Body of pancreas (tissue), 4 donors: ENCODE measurements around the gene TIFAB. TPM values are rescaled to one million over a fixed set of nuclear protein-coding genes. Genes with fewer than 3 reads are reported as not detected.
A peak's percentile ranks its signal among the peaks of the same experiment; 100 is the strongest.

Experiments used
- ATAC-seq: fragments of 150-250 bp; one replicate; pipeline ENCODE4 v1.9.1; 2016
- DNase-seq, 4 donors: peaks; one replicate each; pipeline ENCODE4 v3.0.0-alpha.2; 2019
- H3K27ac ChIP-seq, 4 donors: fragments of 200-600 bp; sonication (generic); 1 replicate in 3 of 4; 2 replicates in 1 of 4; pipeline versions ENCODE4 v1.5.1 to v1.6.1; 2016 to 2019; ENCODE audit warnings: mild to moderate bottlenecking in 1 of 4, mixed read lengths in 1 of 4, moderate library complexity in 1 of 4
- H3K27me3 ChIP-seq, 2 donors: fragments of 200-600 bp; sonication (generic); one replicate each; pipeline ENCODE4 v1.6.0; 2016; ENCODE audit warnings: mild to moderate bottlenecking in 1 of 2
- H3K36me3 ChIP-seq, 2 donors: fragments of 200-600 bp; sonication (generic); replicated peaks in 1 of 2; 2 replicates each; pipeline ENCODE4 v1.5.1; 2016; ENCODE audit warnings: low read depth in 2 of 2; ENCODE audit not compliant: insufficient read depth in 1 of 2
- H3K4me1 ChIP-seq: fragments of 200-600 bp; sonication (generic); one replicate; pipeline ENCODE4 v1.6.0; 2016
- H3K4me3 ChIP-seq, 2 donors: fragments of 200-600 bp; sonication (generic); 1 replicate in 1 of 2; 2 replicates in 1 of 2; pipeline ENCODE4 v1.5.1; 2016 to 2019
- H3K9me3 ChIP-seq, 3 donors: fragments of 200-600 bp; sonication (generic); 1 replicate in 2 of 3; 2 replicates in 1 of 3; pipeline ENCODE4 v1.5.1; 2016
- POLR2A ChIP-seq, 3 donors: fragments of 450-650 bp; IDR thresholded peaks; one replicate each; pipeline ENCODE4 v1.6.1; 2016; ENCODE audit warnings: antibody characterized with exemption in 3 of 3, mild to moderate bottlenecking in 2 of 3
- WGBS, 2 donors: methylation state at CpG; one replicate each; pipeline ENCODE4 v1.1.5; 2017; 5-methylcytosine and 5-hydroxymethylcytosine counted together
- intact Hi-C: fragments of 100-400 bp; cut with DNase I; formaldehyde crosslinking; loops from one replicate; pipeline ENCODE4 v1.15.1; 2023
- total RNA-seq, 2 donors: library from RNA; depleted of rRNA; stranded (reverse); fragments of >200 nt; gene quantifications; one replicate each; pipeline ENCODE4 v1.1.0, GENCODE V29; 2016
- TF ChIP-seq, protein P1 (sequence below), 7 experiments: fragments of 450-650 bp in 4 of 7; fragments of 200-600 bp in 3 of 7; sonication (generic) in 3 of 7; IDR thresholded peaks; one replicate each; pipeline ENCODE4 v1.5.1; 2016 to 2019; ENCODE audit warnings: antibody characterized with exemption in 7 of 7

Gene TIFAB
- total RNA-seq, 2 donors from 2014 or later = not detected

DNA sequence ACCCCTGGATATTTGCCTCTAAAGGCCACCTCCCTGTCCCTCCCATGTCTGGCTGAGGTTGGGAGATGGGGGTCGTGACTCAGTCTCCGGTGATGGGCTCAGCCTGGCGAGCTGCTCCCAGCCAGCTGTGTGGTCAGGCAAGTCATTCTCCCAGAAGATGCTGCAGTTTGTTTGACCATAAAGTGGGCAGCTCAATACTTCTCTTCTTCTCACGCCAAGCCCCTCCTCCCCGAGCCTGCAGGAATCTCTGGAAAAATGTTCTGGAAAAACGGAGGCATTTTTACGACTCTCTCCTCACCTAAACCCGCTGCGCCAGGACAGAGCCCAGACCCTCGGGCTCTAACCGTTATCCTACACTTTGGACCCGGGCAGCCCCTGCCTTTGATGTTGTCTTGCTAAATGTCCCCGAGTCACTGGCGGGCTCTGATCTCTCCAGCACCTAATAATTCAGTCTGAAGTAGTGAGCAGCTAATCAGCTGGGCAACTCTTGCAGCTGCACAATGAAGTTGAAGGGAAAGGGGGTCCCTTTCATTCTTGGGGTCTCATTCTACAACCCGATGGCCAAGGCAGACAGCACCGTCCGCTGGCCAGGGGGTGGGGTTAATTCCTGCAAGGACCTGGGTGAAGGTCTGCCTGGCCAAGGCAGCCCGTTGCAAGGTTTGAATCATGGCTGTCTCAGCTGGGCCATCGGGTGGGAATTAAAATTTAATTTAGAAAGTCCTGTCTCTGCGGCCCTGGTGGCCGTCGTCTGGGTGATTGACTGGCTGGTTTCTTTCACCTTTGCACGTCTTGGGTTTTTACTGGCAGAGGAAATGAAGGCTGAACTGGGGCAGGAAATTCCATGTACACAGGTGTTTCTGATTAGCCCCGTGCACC is 17.3 kb downstream of the TIFAB start:
- Histone ChIP-seq H3K27ac (no peak overlapping the region), H3K27me3 (peaks cover 0 to 6% of the 10 kb centered on the region in 2 donors), H3K4me1 (peaks cover 8% of the 10 kb centered on the region), H3K36me3 (no peaks in the 10 kb centered on the region), H3K4me3 (no peak overlapping the region), H3K9me3 (no peaks in the 10 kb centered on the region)
- ATAC-seq (no peak), DNase-seq (no peak)
- TF ChIP-seq, protein P1, sequence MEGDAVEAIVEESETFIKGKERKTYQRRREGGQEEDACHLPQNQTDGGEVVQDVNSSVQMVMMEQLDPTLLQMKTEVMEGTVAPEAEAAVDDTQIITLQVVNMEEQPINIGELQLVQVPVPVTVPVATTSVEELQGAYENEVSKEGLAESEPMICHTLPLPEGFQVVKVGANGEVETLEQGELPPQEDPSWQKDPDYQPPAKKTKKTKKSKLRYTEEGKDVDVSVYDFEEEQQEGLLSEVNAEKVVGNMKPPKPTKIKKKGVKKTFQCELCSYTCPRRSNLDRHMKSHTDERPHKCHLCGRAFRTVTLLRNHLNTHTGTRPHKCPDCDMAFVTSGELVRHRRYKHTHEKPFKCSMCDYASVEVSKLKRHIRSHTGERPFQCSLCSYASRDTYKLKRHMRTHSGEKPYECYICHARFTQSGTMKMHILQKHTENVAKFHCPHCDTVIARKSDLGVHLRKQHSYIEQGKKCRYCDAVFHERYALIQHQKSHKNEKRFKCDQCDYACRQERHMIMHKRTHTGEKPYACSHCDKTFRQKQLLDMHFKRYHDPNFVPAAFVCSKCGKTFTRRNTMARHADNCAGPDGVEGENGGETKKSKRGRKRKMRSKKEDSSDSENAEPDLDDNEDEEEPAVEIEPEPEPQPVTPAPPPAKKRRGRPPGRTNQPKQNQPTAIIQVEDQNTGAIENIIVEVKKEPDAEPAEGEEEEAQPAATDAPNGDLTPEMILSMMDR (IDR thresholded peaks at IDR 0.05) = no peak
- TF ChIP-seq POLR2A (IDR thresholded peaks at IDR 0.05) = no peak
- 49 to 53% methylated on average over 22 to 24 of the region's 24 CpGs for WGBS, 2 donors
- intact Hi-C loops = no loop called here

DNA sequence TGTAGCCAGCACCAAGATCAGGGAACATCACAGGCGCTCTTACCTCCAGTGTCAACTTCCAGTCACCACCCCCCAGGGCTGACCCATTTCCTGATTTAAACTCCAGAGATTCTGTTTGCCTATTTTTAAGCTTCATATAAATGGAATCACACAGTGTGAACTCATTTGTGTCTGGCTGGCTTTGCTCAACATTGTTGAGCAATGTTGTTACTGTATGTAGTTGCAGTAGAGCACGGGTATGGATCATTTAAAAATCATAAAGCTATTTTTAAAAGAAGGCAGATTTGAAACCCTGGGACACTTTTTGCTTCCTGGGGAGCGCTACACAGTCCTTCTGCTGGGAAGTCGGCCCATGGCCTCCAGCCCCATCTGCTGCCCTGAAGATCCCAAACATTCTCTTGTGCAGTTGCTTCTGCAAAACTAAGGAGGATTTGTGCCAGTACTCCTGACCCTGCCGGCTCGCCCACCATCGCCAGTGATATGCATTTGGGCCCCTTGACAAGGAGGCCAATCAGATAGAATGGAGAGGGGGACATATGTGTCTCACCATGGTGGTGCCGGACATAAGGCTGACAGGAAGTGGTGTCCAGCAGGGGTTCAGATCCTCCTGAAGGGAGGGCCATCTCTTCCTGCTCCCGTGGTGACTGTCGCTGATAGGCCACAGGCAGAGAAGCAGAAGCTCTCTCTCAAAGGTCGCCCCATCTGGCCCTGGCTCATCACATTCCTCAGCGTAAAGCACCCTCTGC is 18.3 kb downstream of the TIFAB start:
- H3K4me3 ChIP-seq = no peak overlapping the region
- ATAC-seq (no peak), DNase-seq (no peak)
- intact Hi-C loops = no loop called here
- H3K27ac ChIP-seq = peak overlapping the region in 1 of 4 donors; percentile 40
- WGBS, 2 donors = 61 to 70% methylated on average over 4 to 12 of the region's 12 CpGs
- TF ChIP-seq POLR2A (IDR thresholded peaks at IDR 0.05) = no peak
- TF ChIP-seq, protein P1 (IDR thresholded peaks at IDR 0.05) = no peak
- H3K4me1 ChIP-seq = peaks cover 8% of the 10 kb centered on the region
- H3K36me3 ChIP-seq = no peaks in the 10 kb centered on the region
- peaks cover 0 to 6% of the 10 kb centered on the region in 2 donors for H3K27me3 ChIP-seq
- no peaks in the 10 kb centered on the region for H3K9me3 ChIP-seq

DNA sequence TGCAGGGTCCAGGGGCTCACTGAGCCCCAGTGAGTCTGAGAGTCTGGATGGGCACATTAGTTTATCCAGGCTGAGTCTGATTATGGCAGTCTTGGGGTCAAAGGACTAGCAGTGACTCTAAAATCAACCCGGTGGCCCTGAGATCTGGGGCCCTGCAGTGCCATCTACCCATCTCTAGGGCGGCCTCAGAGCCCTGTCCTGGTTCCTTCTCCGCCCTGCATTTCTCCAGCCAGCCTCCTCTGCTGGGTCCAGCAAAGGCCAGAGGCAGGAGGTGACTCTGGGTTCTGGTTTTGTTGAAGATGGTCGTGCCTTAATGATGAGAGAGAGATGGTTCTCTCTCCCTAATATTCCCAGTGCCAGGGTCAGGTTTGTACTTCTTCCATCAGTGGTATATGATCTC is 20.0 kb downstream of the TIFAB start:
- Histone ChIP-seq H3K27me3 (peaks cover 0 to 6% of the 10 kb centered on the region in 2 donors), H3K9me3 (no peaks in the 10 kb centered on the region), H3K27ac (no peak overlapping the region), H3K36me3 (no peaks in the 10 kb centered on the region), H3K4me3 (no peak overlapping the region), H3K4me1 (no peaks in the 10 kb centered on the region)
- 63 to 67% methylated on average over 3 to 4 of the region's 4 CpGs for WGBS, 2 donors
- TF ChIP-seq, protein P1 (IDR thresholded peaks at IDR 0.05) = no peak
- TF ChIP-seq POLR2A (IDR thresholded peaks at IDR 0.05) = no peak
- DNase-seq (no peak), ATAC-seq (no peak)
- intact Hi-C loops = no loop called here

DNA sequence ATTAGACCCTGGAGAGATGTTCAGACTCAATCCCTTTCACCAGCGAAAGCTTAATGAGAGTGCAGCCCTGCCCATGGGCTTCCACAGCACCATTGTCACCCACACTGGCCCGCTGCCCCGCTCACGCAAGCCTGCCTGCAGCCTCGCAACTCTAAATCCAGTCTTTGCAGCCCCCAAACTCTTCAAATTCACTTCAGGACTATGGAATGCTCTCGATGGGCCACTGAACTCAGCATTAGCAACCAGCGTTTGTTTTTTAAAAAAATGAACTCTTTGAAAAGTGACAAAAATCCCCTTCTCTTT is 22.1 kb downstream of the TIFAB start:
- ATAC-seq (no peak), DNase-seq (no peak)
- Histone ChIP-seq H3K9me3 (no peaks in the 10 kb centered on the region), H3K36me3 (no peaks in the 10 kb centered on the region), H3K27me3 (no peaks in the 10 kb centered on the region), H3K4me1 (no peaks in the 10 kb centered on the region), H3K27ac (no peak overlapping the region), H3K4me3 (no peak overlapping the region)
- WGBS, 2 donors = 60 to 66% methylated on average over 7 of the region's 7 CpGs
- intact Hi-C loops = no loop called here
- no peak for TF ChIP-seq POLR2A (IDR thresholded peaks at IDR 0.05)
- TF ChIP-seq, protein P1 (IDR thresholded peaks at IDR 0.05) = no peak
